ENCODE data around the gene IQGAP3.
A peak's percentile ranks its signal among the peaks of the same experiment; 100 is the strongest.

The IQGAP3 gene

GRCh38 chr1:156494309-156494895, 78.0 kb downstream of the IQGAP3 start:
- DNase-seq: no peak

- no peak for DNase-seq
Measured at GRCh38 chr1:156493742-156494141, 78.6 kb downstream of the IQGAP3 start.

- DNase-seq: peak; percentile 46
Measured at GRCh38 chr1:156493154-156493631, 79.2 kb downstream of the IQGAP3 start.

- no peak for DNase-seq
Measured at GRCh38 chr1:156492591-156493080, 79.7 kb downstream of the IQGAP3 start.

- no peak for DNase-seq
Measured at GRCh38 chr1:156492013-156492590, 80.3 kb downstream of the IQGAP3 start.

GRCh38 chr1:156491151-156491949, 81.0 kb downstream of the IQGAP3 start:
- DNase-seq: no peak

- no peak for DNase-seq
Measured at GRCh38 chr1:156490401-156491032, 81.8 kb downstream of the IQGAP3 start.

- no peak for DNase-seq
Measured at GRCh38 chr1:156489935-156490293, 82.5 kb downstream of the IQGAP3 start.

- no peak for DNase-seq
Measured at GRCh38 chr1:156489166-156489934, 83.0 kb downstream of the IQGAP3 start.

GRCh38 chr1:156488566-156489165, 83.7 kb downstream of the IQGAP3 start:
- DNase-seq: no peak

- DNase-seq: no peak
Measured at GRCh38 chr1:156487862-156488261, 84.5 kb downstream of the IQGAP3 start.

- no peak for DNase-seq
Measured at GRCh38 chr1:156486421-156487344, 85.7 kb downstream of the IQGAP3 start.

- DNase-seq: no peak
Measured at GRCh38 chr1:156485984-156486383, 86.4 kb downstream of the IQGAP3 start.

GRCh38 chr1:156484480-156485058, 87.8 kb downstream of the IQGAP3 start:
- DNase-seq: no peak

- DNase-seq: no peak
Measured at GRCh38 chr1:156483397-156483796, 89.0 kb downstream of the IQGAP3 start.

GRCh38 chr1:156482276-156482675, 90.1 kb downstream of the IQGAP3 start:
- no peak for DNase-seq

- DNase-seq: no peak
Measured at GRCh38 chr1:156481527-156481926, 90.8 kb downstream of the IQGAP3 start.

GRCh38 chr1:156480411-156481192, 91.8 kb downstream of the IQGAP3 start:
- no peak for DNase-seq

- no peak for DNase-seq
Measured at GRCh38 chr1:156480016-156480370, 92.4 kb downstream of the IQGAP3 start.
